IMR-90 (cell line): ENCODE results near the gene BRD4. TPM values are rescaled to one million over a fixed set of nuclear protein-coding genes. Genes with fewer than 3 reads are reported as not detected.

ENCODE experiments used
- ATAC-seq: fragments of 200-7000 bp; cut with Tn5 transposase; 2 replicates; pipeline ENCODE4 v1.9.1; 2020; ENCODE audit warnings: low read depth, mild to moderate bottlenecking, moderate library complexity
- BruUV-seq: library from RNA; stranded (reverse); fragments of 400-500 nt; replicated peaks from 2 replicates; lab custom pipeline; 2021; lab: Mats Ljungman, UMichigan
- CTCF ChIA-PET: fragments of 300-600 bp; formaldehyde crosslinking; extraction: SDS; loops from one replicate; lab custom pipeline; 2021; ENCODE audit warnings: antibody characterized with exemption; lab: Yijun Ruan, JAX
- POLR2A ChIA-PET: fragments of 300-600 bp; sonication (Branson Sonifier 250); formaldehyde crosslinking; loops from one replicate; lab custom pipeline; 2022; ENCODE audit warnings: antibody characterized with exemption; ENCODE audit not compliant: unreplicated experiment; lab: Charles Lee
- DNase-seq: peaks from one replicate; pipeline ENCODE4 v3.0.0; 2013
- H2AFZ ChIP-seq: replicated peaks from 2 replicates; pipeline ENCODE3; 2013; ENCODE audit warnings: low read length, mild to moderate bottlenecking; ENCODE audit not compliant: poor library complexity
- H2AK5ac ChIP-seq: 2 replicates; pipeline ENCODE4 v1.6.1; 2013; ENCODE audit warnings: low read depth, low read length, inconsistent platforms
- H2AK9ac ChIP-seq: replicated peaks from 2 replicates; pipeline ENCODE3; 2013; ENCODE audit warnings: mild to moderate bottlenecking, low read depth, low read length, moderate library complexity; ENCODE audit not compliant: poor library complexity
- H2BK120ac ChIP-seq: 2 replicates; pipeline ENCODE4 v1.6.1; 2013; ENCODE audit warnings: low read depth, low read length, inconsistent platforms
- H2BK15ac ChIP-seq: 3 replicates; pipeline ENCODE4 v1.6.1; 2013; ENCODE audit warnings: low read depth, low read length, inconsistent platforms
- H2BK20ac ChIP-seq: 2 replicates; pipeline ENCODE4 v1.6.1; 2013; ENCODE audit warnings: low read depth, mild to moderate bottlenecking, inconsistent platforms, low read length, moderate library complexity
- H2BK5ac ChIP-seq: 2 replicates; pipeline ENCODE4 v1.6.1; 2013; ENCODE audit warnings: mild to moderate bottlenecking, low read depth, low read length, inconsistent platforms; ENCODE audit not compliant: poor library complexity, severe bottlenecking
- H3K14ac ChIP-seq: replicated peaks from 2 replicates; pipeline ENCODE4 v1.6.1; 2013; ENCODE audit warnings: low read depth, low read length, inconsistent platforms
- H3K18ac ChIP-seq: 2 replicates; pipeline ENCODE4 v1.6.1; 2013; ENCODE audit warnings: low read depth, low read length, control low read depth
- H3K23ac ChIP-seq: 2 replicates; pipeline ENCODE4 v1.6.1; 2013; ENCODE audit warnings: low read depth, low read length, inconsistent platforms
- H3K27ac ChIP-seq: 2 replicates; pipeline ENCODE4 v1.5.1; 2013; ENCODE audit warnings: mild to moderate bottlenecking, control low read depth, low read length; ENCODE audit not compliant: insufficient read depth
- H3K27me3 ChIP-seq: 2 replicates; pipeline ENCODE4 v1.6.1; 2013; ENCODE audit warnings: low read length; ENCODE audit not compliant: control insufficient read depth, insufficient read depth
- H3K36me3 ChIP-seq: 2 replicates; pipeline ENCODE4 v1.6.1; 2013; ENCODE audit warnings: low read length, mixed read lengths; ENCODE audit not compliant: control insufficient read depth, insufficient read depth
- H3K4ac ChIP-seq: 2 replicates; pipeline ENCODE4 v1.6.1; 2013; ENCODE audit warnings: low read depth, low read length, inconsistent platforms
- H3K4me1 ChIP-seq: 2 replicates; pipeline ENCODE4 v1.6.1; 2013; ENCODE audit warnings: low read length, mixed read lengths; ENCODE audit not compliant: control insufficient read depth, insufficient read depth
- H3K4me2 ChIP-seq: 2 replicates; pipeline ENCODE4 v1.6.1; 2013; ENCODE audit warnings: low read depth, mild to moderate bottlenecking, control low read depth, low read length, moderate library complexity
- H3K4me3 ChIP-seq: 2 replicates; pipeline ENCODE4 v1.5.1; 2013; ENCODE audit warnings: low read depth, mild to moderate bottlenecking, control low read depth, low read length, moderate library complexity; ENCODE audit not compliant: insufficient read depth
- H3K56ac ChIP-seq: 2 replicates; pipeline ENCODE4 v1.6.1; 2013; ENCODE audit warnings: low read length, inconsistent platforms; ENCODE audit not compliant: insufficient read depth; ENCODE audit errors: extremely low read depth
- H3K79me1 ChIP-seq, 2 experiments: 2 replicates each; pipeline ENCODE4 v1.6.1; 2013; ENCODE audit warnings: low read length in 2 of 2, inconsistent platforms in 1 of 2, low read depth in 1 of 2
- H3K9ac ChIP-seq: 2 replicates; pipeline ENCODE4 v1.6.1; 2013; ENCODE audit warnings: low read depth, low read length, control low read depth
- H3K9me1 ChIP-seq: 2 replicates; pipeline ENCODE4 v1.6.1; 2013; ENCODE audit warnings: low read length, inconsistent platforms; ENCODE audit not compliant: insufficient read depth
- H3K9me3 ChIP-seq: 2 replicates; pipeline ENCODE4 v1.6.1; 2013; ENCODE audit warnings: low read length; ENCODE audit not compliant: control insufficient read depth, insufficient read depth
- H4K20me1 ChIP-seq: 2 replicates; pipeline ENCODE4 v1.6.1; 2013; ENCODE audit warnings: low read length, inconsistent platforms; ENCODE audit not compliant: insufficient read depth
- H4K5ac ChIP-seq: 2 replicates; pipeline ENCODE4 v1.6.1; 2013; ENCODE audit warnings: mild to moderate bottlenecking, low read depth, low read length, control low read depth
- H4K8ac ChIP-seq, 2 experiments: 2 replicates each; pipeline ENCODE4 v1.6.1; 2013; ENCODE audit warnings: low read depth in 2 of 2, low read length in 2 of 2, control low read depth in 1 of 2, inconsistent platforms in 1 of 2
- H4K91ac ChIP-seq: 2 replicates; pipeline ENCODE4 v1.6.1; 2013; ENCODE audit warnings: low read depth, low read length, inconsistent platforms; ENCODE audit not compliant: insufficient read depth
- BHLHE40 ChIP-seq: fragments of 150-350 bp; IDR thresholded peaks from 2 replicates; pipeline ENCODE4 v1.6.1; 2016; ENCODE audit warnings: mild to moderate bottlenecking, low read depth, low read length
- CHD1 ChIP-seq: IDR thresholded peaks from 2 replicates; pipeline ENCODE4 v1.6.1; 2012; ENCODE audit warnings: low read depth, low read length, improper control_type of control experiment
- ELK1 ChIP-seq: fragments of 150-350 bp; IDR thresholded peaks from 2 replicates; pipeline ENCODE4 v1.6.1; 2016; ENCODE audit warnings: low read depth, mild to moderate bottlenecking, low read length, moderate library complexity, borderline replicate concordance
- MAFK ChIP-seq: IDR thresholded peaks from 2 replicates; pipeline ENCODE4 v1.6.1; 2012; ENCODE audit warnings: low read depth, low read length, improper control_type of control experiment
- NFE2L2 ChIP-seq: fragments of 150-350 bp; IDR thresholded peaks from 2 replicates; pipeline ENCODE4 v1.6.1; 2016; ENCODE audit warnings: low read depth, mild to moderate bottlenecking, low read length
- RAD21 ChIP-seq: IDR thresholded peaks from 2 replicates; pipeline ENCODE4 v1.6.1; 2012; ENCODE audit warnings: low read length, improper control_type of control experiment
- RFX5 ChIP-seq: IDR thresholded peaks from 2 replicates; pipeline ENCODE4 v1.8.0; 2012; ENCODE audit warnings: low read depth, mild to moderate bottlenecking, low read length, moderate library complexity
- WGBS, 2 experiments: methylation state at CpG; one replicate each; pipeline versions ENCODE4 v1.1.5 to v1.1.7; 2013; ENCODE audit warnings: missing lambda C conversion rate in 2 of 2; ENCODE audit not compliant: insufficient read length in 1 of 2; ENCODE audit errors: extremely low coverage in 2 of 2; 5-methylcytosine and 5-hydroxymethylcytosine counted together
- dilution Hi-C: fragments of 300-500 bp; cut with HindIII; formaldehyde crosslinking; loops from one replicate; pipeline ENCODE4 v1.14.3; 2018; ENCODE audit warnings: low sequenced_read_pairs; ENCODE audit not compliant: unreplicated experiment
- in situ Hi-C: fragments of 300-500 bp; cut with MboI; formaldehyde crosslinking; loops from 3 replicates; pipeline ENCODE4 v1.14.3; 2019; ENCODE audit warnings: low sequenced_read_pairs, inconsistent platforms, mixed read lengths
- intact Hi-C: fragments of 100-400 bp; cut with micrococcal nuclease; formaldehyde crosslinking; loops from 2 replicates; pipeline ENCODE4 v1.10.0; 2022
- polyA plus RNA-seq, 3 experiments: library from polyadenylated mRNA; depleted of rRNA; stranded (reverse); fragments of >200 nt; gene quantifications; 2 replicates each; pipeline ENCODE4 v1.2.3, GENCODE V29; 2012; ENCODE audit warnings: low replicate concordance in 1 of 3
- total RNA-seq: library from RNA; depleted of rRNA; stranded (reverse); fragments of >200 nt; gene quantifications from 2 replicates; pipeline ENCODE4 v1.2.3, GENCODE V29; 2012

The BRD4 gene
- total and polyA plus RNA-seq, 2 of the 4 experiments (the other 2 are of a cell fraction): 7.0 to 21.1 TPM

GRCh38 chr19:15369594-15369891 lies 37.2 kb upstream of the BRD4 start:
- H4K20me1 ChIP-seq: peaks cover 22% of the 10 kb centered on the region
- no peaks in the 10 kb centered on the region; the same call in 1 of the 2 replicates for H3K9me1 ChIP-seq
- H2AK9ac ChIP-seq: no peak overlapping the region
- intact Hi-C loops (no loop called here), in situ Hi-C loops (no loop called here), dilution Hi-C loops (no loop called here)
- TF ChIP-seq RAD21 (no peak), RFX5 (no peak), ELK1 (no peak), CHD1 (no peak), MAFK (no peak), NFE2L2 (no peak), BHLHE40 (no peak)
- H2BK120ac ChIP-seq: no peak overlapping the region
- H3K4me1 ChIP-seq: no peaks in the 10 kb centered on the region
- no peak overlapping the region for H2BK20ac ChIP-seq
- H3K4me3 ChIP-seq: no peak overlapping the region
- no peak overlapping the region for H3K4me2 ChIP-seq
- 97% methylated on average over 5 of the region's 9 CpGs; no CpG with 5 or more reads in 1 of the 2 experiments for WGBS, 2 experiments
- no peak overlapping the region for H3K4ac ChIP-seq
- H3K23ac ChIP-seq: no peak overlapping the region
- H3K27ac ChIP-seq: no peak overlapping the region
- no peak overlapping the region for H4K5ac ChIP-seq
- no peak overlapping the region for H3K18ac ChIP-seq
- CTCF ChIA-PET: no interaction called here
- H2BK15ac ChIP-seq: no peak overlapping the region
- H3K9me3 ChIP-seq: no peaks in the 10 kb centered on the region
- BruUV-seq: no TSS peak
- H2AK5ac ChIP-seq: no peak overlapping the region
- H2AFZ ChIP-seq: no peak overlapping the region
- H4K8ac ChIP-seq: no peak overlapping the region
- POLR2A ChIA-PET: no interaction called here
- no peak overlapping the region for H3K56ac ChIP-seq
- no peak overlapping the region for H2BK5ac ChIP-seq
- no peak overlapping the region for H4K91ac ChIP-seq
- no peak overlapping the region for H3K14ac ChIP-seq
- H3K27me3 ChIP-seq: no peaks in the 10 kb centered on the region
- no peak overlapping the region for H3K9ac ChIP-seq
- peaks cover 73% of the 10 kb centered on the region for H3K36me3 ChIP-seq
- no peak for DNase-seq
- H3K79me1 ChIP-seq: peaks cover 12 to 59% of the 10 kb centered on the region in 2 experiments
- ATAC-seq: no peak
